Effector CD8-positive, alpha-beta T cell (primary cell): ENCODE measurements around the gene TTC24.
"Not testable (repeated sequence)": the region's sequence is repeated elsewhere in the genome, so short reads cannot be mapped to it uniquely, and the experiment has no call there.

Experiments used
- DNase-seq: peaks from one replicate; lab custom pipeline; 2025; lab: John Stamatoyannopoulos, UW

TTC24 gene

GRCh38 chr1:156608981-156609380 lies 29.5 kb downstream of the TTC24 start:
- peak; percentile 48 for DNase-seq

DNA sequence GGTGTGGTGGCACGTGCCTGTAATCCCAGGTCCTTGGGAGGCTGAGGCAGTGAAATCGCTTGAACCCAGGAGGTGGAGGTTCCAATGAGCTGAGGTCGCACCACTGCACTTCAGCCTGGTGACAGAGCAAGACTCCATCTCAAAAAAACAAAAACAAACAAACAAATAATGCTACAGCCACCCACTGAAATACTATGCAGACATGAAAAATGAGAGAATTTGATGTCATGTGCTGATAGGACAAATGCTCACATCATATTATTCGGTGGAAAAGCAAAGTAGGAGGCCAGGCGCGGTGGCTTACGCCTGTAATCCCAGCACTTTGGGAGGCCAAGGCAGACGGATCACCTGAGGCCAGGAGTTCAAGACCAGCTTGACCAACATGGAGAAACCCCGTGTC lies 30.5 kb downstream of the TTC24 start:
- not testable (repeated sequence) for DNase-seq

DNA sequence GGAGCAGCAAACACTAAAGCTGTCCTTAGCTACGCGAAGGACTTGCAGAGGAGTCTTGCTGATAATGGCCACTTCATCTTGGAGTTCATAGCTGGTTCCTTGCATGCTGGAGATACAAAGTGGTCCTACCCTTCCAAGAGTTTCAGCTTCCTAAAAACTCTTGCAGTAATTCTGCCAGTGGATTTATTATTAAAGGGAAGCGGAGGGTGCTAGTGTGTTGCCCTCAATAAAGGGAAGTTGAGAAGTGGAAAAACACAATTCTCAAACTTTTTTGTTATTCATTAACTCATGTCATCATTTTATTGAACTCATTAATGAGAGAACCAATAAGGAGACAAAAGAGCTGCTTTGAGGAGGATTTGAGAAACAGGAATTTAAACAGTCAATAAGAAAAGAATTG lies 33.1 kb downstream of the TTC24 start:
- no peak for DNase-seq

DNA sequence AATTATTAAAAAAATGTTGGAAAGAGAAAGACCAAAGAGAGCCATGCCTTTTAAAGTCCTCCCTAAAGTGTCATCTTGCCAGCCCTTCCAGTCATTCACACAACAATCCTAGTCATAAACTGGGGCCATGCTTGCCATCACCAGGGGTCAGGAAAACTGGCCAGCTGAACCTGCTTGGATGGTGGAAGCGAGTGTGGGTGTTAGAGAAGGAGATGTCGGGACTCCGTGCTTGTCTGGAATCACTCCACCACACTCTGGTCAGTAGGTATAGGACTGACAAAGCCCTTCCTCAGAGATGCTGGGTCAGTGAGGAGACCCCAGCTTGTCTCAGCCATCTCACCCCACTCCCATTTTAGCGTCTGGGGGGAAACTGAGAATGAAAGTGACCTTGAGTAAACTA lies 36.4 kb downstream of the TTC24 start:
- no peak for DNase-seq

DNA sequence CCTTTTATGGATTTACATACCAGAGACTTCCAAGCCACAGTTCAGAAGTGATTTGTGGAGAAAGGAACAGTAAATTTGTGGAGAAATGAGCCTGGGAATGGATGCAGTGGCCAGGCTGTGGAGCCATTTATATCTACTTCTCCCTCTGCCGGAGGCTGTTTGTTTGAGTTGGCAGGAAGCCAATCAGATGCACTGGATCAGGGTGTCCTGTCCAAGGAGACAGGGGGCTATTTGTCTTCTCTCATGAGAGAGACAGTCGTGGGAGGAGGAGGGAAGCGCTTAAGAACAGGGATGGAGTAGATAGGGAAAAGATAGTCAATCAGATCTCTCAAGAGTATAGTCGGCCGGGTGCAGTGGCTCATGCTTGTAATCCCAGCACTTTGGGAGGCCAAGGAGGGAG lies 36.9 kb downstream of the TTC24 start:
- no peak for DNase-seq

DNA sequence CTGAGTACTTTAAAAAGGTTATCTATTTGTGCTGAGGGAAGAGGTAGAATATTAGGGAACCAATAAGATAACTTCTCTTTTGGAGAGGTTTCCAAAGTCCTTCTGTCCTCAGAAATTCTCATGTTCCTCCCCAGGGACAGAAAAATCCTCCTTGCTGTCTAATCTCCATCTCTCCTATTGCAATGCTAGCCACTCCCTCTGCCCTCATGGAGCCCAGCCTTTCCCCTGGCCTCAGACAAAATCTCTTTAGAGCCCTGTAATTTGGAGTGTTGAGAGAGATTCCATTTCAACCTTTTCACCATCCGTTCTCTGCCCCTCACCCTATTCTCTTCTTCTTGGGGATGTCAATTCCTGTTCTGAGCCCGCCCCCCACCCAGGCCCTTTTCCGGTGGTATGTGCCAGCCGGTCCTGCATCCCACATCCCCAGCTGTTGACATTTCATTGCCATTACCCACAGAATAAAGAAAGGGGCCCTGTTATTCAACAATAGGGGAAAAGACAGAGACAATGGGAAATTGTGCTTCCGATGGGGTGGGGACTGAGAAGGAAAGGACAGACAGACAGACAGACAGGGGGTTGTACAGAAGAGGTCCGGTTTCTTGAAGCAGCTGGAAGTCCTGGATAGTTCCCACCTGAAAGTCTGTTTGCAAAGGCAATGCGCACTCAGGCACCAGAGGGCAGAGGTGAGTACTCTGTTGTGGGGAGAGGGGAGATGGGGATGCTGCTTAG lies 39.5 kb downstream of the TTC24 start, which contains the start of gene HAPLN2:
TSS of gene HAPLN2 (plus strand) at position 563 of the 729 bp plus-strand sequence. CDS start 4,076 bp downstream, outside the sequence.
- no peak for DNase-seq

- DNase-seq: no peak
These were observed 40.0 kb downstream of the TTC24 start for GRCh38 chr1:156619582-156619955.

- no peak for DNase-seq
These were observed 43.2 kb downstream of the TTC24 start for GRCh38 chr1:156622581-156623297.

- no peak for DNase-seq
These were observed 44.7 kb downstream of the TTC24 start for GRCh38 chr1:156623946-156624813.

GRCh38 chr1:156624814-156625435 lies 45.4 kb downstream of the TTC24 start:
- no peak for DNase-seq

DNA sequence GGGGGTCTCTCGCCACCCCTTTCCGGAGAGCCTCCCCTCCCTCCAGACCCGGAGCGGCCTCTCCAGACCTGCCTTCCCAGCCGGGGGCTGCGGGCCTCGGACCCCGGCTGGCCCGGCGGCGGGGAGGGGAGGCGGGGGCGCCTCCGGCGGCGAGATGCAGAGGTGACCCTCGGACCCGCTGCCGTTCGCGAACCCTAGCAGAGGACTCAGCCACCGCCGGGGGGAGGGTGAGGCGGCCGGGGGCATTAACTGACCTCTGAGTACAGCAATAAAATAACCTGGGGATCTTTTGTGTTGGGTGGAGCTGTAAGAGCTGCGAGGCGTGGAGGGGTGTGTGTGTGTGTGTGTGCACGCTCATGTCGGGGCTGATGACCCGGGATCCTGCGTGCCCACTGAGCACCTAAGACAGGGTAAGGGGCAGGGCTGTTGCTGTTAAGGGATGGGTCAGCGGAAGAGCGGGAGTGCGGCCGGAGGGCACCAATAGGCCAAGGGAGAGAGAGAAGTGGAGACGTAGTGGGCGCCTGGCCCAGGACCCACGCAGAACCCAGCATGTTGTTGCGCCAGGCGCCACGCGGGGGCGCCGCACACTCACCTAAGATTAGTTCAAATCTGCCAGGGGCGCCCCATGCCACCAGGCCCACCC lies 46.0 kb downstream of the TTC24 start:
- DNase-seq: peak; percentile 67

- DNase-seq: no peak
These were observed 46.5 kb downstream of the TTC24 start for GRCh38 chr1:156626079-156626438.

- DNase-seq: peak; percentile 15
These were observed 47.9 kb downstream of the TTC24 start for GRCh38 chr1:156627313-156627880.

DNA sequence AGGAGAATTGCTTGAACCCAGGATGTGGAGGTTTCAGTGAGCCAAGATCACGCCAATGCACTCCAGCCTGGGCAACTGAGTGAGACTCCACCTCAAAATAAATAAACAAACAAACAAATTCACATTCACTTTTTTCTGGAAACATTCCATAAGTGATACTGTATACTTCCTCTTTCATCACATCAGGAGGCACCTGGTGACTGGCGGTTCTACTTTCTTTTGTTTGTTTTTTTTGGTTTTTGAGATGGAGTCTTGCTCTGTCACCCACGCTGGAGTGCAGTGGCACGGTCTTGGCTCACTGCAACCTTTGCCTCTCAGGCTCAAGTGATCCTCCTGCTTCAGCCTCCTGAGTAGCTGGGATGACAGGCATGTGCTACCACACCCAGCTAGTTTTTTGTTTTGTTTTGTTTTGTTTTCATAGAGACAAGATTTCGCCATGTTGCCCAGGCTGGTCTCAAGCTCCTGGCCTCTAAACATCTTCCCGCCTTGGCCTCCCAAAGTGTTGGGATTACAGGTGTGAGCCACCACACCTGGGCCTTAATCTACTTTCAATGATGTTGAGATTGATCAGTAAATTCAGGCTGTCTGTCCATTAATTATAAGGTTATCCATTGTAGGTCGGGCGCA lies 50.4 kb downstream of the TTC24 start:
- no peak for DNase-seq

DNA sequence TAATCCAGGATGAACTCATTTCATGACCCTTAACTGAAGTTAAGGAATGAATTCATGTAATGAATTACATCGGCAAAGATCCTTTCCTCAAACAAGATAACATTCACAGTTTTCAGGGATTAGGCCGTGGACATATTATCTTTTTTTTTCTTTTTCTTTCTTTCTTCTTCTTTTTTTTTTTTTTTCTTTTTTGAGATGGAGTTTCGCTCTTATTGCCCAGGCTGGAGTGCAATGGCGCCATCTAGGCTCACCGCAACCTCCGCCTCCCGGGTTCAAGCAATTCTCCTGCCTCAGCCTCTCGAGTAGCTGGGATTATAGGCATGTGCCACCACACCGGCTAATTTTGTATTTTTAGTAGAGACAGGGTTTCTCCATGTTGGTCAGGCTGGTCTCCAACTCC lies 51.6 kb downstream of the TTC24 start:
- not testable (repeated sequence) for DNase-seq

- DNase-seq: no peak
These were observed 52.8 kb downstream of the TTC24 start for GRCh38 chr1:156632355-156632754.
